ENCODE measurements around the gene FKBP6.
A peak's percentile ranks its signal among the peaks of the same experiment; 100 is the strongest.
"Not testable (repeated sequence)": the region's sequence is repeated elsewhere in the genome, so short reads cannot be mapped to it uniquely, and the experiment has no call there.

FKBP6 gene

DNA sequence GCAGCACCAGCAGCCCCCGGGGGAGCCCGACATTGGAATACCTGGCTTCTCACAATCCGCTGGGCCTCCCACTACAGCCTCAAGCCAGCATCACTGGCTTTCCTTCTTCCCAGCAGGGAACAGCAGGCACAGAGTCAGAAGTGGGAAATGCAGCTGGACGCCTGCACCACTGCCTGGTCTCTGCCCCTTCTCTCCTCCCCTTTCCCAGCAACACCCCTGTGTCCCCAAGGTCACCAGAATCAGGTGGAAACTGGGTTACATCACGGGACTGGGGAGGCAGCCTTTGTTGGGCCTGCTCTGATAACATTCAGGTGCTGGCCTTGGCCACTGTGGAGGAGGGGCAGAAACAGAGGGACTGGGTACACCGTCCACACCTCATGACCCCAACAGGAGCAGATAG lies 2.5 kb upstream of the FKBP6 start:
- DNase-seq = not testable (repeated sequence)

GRCh38 chr7:73327449-73327848 lies 512 bp upstream of the FKBP6 start:
- not testable (repeated sequence) for DNase-seq

DNA sequence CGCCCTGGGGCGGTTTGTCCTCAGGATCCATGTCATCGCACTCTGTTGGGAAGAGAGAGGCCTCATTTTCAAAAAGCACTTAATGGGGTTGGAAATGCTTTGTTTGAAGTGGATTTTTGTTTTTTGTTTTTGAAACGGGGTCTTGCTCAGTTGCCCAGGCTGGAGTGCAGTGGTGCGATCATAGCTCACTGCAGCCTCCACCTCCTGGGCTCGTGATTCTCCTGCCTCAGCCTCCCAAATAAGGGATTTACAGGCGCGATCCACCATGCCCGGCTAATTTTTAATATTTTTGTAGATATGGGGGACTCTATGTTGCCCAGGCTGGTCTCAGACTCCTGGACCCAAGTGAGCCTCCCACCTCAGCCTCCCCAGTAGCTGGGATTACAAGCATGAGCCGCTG lies 735 bp downstream of the FKBP6 start:
- DNase-seq = no peak

DNA sequence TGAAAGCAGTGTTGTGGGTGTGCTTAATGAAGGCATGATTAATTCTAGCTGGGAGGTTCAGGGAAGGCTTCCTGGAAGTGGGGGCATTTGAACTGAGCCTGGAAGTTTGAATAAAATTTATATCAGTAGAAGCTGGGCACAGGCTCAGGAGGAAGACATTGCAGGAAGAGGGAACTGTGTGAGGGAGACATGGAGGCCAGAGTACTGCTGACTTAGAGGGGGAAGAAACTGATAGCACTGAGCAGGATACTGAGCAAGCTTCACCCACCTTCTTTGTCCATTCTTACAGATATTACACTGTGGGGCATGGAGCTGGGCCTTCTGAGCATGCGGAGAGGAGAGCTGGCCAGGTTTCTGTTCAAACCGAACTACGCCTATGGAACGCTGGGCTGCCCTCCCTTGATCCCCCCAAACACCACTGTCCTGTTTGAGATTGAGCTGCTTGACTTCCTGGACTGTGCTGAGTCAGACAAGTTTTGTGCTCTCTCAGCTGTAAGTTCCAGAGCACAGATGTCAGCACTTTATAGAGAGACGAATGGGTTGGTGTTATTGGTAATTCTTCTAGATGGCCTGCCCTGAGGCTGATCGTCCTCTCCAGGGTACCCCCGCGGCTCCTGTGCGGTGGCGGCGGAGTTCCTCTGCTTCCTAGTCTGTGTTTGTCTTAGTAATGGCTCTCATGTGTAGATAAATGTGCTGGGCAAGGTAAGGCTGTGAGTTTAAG lies 2.1 kb downstream of the FKBP6 start:
- DNase-seq = no peak

DNA sequence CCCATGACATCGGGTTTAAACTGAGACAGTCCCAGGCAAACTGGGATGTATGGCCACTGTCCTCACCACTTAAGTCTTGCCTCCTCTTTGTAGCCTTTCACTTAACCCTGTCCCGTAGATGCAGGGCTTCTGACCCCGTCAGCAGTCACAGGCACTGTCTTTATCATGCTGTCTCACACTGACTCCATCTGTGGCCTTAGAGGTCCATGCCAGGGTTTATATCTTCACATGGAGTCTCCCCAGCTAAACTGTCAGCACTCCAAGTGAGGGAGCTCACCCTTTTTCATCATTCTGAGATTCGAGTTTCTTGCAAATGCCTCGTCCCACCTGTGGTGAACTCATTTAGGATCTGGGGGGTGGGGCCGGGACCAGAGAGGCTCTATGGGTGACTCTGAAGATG lies 2.8 kb downstream of the FKBP6 start:
- DNase-seq = no peak

- no peak for DNase-seq
These were observed 4.5 kb downstream of the FKBP6 start for GRCh38 chr7:73332447-73332846.

GRCh38 chr7:73338321-73338720 lies 10.4 kb downstream of the FKBP6 start:
- no peak for DNase-seq

DNA sequence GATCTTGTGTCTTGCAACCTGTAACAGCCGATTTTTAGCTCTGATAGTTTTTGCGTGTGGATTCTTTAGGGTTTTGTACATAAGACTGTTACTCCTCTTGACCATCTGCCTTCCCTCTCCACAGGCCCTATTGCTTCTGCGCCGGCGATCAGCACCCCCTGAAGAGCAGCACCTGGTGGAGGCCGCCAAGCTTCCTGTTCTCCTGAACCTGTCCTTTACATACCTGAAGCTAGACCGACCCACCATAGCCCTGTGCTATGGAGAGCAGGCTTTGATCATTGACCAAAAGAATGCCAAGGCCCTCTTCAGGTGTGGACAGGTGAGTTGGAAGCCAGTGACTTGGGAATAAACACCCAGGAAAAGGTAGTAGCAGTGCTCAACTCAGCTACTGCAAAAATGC lies 12.6 kb downstream of the FKBP6 start:
- no peak for DNase-seq

GRCh38 chr7:73341877-73342276 lies 13.9 kb downstream of the FKBP6 start:
- no peak for DNase-seq

DNA sequence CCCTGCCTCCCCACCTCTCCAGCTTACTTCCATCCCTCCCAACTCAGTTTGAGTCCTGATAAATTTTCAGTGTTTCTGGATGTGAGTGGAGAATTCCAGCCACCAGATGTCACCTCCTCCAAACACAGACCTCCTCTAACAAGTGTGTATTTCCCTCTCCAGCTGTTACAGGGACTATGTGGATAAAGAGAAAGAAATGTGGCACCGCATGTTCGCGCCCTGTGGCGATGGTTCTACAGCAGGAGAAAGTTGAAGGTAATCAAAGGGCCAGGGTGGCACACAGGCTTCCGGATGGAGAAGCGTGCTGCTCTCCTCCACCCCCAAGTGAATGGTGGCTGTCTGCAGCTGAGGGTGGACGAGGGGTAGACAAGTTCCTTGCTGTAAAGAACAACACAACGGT lies 14.7 kb downstream of the FKBP6 start:
- DNase-seq = peak; percentile 31

GRCh38 chr7:73343671-73344380 lies 15.9 kb downstream of the FKBP6 start:
- DNase-seq = peak; percentile 65

DNA sequence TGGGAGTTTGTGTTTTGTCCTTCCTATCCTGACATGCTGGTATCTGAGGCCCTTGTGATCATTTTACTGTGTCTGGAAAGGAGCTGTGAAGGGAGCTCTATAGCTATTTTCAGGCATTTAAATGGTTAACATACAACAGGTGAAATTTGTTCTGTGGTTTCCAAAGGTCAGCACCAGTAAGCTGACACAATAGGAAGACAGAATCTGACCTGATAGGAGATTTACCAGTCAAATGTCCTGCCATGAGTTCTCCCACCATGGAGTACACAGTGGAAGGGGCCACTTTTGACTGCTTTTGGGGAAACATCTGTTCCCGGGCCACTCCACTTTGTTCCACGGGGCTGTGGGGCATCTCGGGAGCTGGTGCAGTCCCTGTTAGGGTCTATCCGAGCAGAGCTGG lies 17.6 kb downstream of the FKBP6 start:
- no peak for DNase-seq

DNA sequence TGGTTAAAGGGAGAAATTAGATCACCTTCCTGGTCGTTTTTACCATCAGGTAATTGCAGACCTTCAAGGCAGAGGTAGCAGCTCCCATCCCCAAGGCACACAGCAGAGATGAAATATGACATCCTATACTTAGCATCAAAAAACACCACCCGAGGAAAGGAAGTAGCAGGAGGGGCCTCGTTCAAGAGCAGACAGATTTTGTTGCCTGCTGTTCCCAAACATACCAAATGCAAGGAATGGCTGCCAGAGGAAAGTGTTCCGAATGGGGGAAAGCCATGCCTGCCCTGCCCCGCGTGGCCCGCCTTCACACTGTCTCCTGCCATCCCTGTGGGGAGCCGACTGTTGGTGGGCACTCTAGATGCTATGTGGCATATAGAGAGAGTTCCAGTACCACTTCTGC lies 18.0 kb downstream of the FKBP6 start:
- DNase-seq = no peak

DNA sequence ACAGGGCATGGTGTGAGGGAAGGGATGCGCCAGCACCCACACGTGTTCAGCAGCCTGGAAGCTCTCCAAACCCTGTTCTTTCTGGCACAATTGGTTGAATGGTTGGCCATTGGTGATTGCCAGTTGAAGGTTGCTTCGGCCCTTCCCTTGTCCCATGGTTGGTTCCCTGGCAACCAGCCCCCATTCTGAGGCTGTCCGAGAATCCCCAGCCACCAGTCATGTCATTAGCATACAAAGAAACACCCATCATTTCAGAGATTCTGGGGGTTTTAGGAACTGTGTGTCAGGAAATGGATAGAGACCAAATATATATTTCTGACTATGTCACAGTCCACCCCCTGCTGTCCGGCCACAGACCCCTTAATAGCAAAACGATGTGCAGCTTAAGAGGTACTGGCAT lies 21.8 kb downstream of the FKBP6 start:
- no peak for DNase-seq

DNA sequence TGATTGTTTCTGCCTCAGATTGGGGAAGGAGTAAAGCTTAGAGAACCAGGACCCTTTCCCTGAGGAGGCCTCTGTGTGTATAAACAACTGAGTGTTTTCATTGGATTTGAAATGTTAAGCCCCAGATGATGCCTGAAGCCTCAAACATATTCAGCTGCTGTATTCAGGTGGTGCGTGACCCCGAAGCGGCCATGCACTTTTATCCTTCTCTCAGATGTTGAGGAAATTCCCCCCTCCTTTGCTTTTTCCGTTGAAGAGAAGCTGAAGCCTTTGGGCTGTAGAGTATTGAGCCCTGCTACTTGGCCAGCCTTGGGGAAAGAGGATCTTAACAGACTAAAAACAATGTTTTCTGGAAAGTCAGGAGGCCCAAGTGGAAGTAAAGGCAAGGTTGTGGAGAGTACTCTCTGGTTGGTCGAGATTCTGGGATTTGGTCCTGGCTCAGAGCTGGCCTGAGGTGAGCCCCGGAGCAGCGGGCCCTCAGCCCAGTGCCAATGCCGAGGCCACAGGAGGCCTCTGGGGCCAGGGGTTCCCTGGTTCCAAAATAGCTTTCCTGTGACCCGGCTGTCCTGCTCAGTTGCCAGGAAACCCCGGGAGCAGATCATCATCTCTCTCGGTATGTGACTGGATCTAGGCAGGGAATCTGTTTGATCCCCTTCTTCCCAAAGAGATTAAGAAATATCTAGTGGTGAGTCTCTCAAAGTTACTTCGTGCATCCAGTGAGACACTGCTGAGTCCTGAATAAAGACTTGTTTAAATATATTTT lies 22.5 kb downstream of the FKBP6 start:
- no peak for DNase-seq

DNA sequence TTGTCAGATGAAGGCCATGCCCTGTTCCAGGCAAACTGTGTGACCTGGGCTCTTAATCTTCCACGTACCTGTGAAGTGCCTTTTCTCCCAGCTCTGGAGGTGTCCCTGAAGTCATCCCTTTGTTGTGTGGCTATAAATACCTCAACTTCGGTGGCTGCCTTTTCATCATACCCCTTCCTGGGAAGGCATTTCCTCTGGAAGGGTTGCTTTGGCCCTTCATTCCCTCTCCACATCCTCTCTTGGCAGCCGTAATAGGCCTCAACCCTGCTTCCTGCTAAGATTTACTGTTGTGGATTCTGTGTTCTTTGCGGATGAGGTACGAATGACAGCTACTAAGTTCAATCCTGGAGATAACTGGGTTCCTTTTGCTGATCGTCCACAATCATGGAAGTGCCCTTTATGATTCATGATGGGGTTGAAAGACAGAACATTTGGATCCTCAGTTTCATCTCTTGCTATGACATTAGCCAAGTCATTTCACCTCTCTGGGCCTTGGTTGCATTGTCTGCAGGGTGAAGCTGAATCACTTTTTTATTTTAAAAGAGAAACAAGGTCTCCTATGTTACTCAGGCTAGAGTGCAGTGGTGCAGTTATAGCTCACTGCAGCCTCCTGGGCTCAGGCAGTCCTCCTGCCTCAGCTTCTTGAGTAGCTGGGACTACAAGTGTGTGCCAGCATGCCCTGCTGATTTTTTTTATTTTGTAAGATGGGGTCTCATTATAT lies 23.6 kb downstream of the FKBP6 start:
- DNase-seq = no peak

DNA sequence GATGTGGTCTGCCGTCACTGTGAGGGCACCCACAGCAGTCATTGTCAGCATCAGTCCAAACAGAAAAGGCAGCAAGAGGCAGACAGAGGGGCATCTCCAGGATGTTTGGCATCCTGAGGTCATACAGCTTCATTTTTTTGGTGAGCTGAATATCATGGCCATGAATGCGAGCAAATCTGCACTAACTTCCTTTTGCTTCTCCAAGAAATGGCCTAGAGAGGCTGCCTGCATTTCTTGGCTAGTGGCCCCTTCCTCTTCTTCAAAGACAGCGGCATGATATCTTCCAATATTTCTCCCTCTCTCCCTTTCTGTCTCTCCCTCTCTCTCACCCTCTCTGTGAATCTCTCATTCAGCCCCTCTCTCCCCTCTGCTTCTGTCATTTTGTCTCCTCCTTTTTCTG lies 24.8 kb downstream of the FKBP6 start:
- DNase-seq = no peak

DNA sequence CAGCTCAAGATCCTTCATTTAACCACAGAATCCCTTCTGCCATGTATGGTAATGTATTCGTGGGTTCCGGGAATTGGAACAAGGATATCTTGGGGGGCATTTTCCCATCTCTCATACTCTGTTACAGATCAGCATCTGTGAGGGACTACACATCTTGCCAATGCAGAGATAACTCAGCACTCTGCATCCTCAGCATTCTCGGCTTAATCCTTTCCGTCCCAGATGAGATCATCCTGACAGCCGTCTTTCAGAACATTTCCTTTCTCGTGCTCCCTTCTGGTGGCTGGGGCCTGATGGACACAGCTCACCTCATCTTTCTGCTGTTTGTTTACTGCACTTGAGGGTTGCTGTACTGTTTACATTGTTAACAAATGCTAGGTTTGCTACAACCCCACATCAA lies 25.3 kb downstream of the FKBP6 start:
- DNase-seq = no peak

GRCh38 chr7:73354196-73354595 lies 26.2 kb downstream of the FKBP6 start:
- no peak for DNase-seq

DNA sequence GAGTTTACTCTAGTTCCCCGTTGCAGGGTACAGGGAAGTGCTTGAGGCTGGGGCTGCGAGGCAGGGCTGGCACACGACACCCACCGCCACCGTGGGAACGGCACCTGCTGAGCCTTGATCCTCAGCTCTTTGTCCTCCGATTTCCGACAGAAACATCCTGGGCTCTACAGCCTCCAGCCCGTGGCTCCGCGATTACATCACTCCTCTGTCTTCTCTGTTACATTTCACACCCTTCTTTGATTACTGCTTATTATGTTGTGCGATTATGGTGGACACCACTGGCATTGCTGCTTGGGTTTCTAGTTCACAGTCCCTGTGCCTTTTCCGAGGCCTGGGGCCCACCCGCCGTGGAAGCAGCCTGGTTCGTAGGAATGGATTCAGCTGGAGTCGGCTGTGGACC lies 26.9 kb downstream of the FKBP6 start:
- DNase-seq = no peak

GRCh38 chr7:73356159-73356558 lies 28.2 kb downstream of the FKBP6 start:
- no peak for DNase-seq

- no peak for DNase-seq
These were observed 30.8 kb downstream of the FKBP6 start for GRCh38 chr7:73358590-73359275.

DNA sequence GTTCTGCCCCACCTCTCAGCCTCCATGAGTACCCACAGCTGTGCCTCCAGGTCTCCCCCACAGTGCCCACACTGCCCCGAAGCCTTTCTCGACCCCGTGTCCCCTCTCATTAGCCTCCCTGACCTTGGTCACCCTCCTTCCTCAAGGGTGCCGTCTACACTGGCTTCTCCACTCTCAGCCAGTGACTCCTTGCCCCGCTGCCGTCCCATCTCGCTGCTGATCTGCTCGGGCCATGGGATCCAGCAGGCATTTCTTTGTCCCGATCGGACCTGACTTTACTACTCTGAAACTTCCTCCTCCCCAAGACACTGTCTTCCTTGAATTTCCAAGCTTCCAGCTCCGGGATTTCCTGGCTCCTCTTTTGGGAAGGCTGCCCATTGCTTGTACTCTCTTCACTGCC lies 31.3 kb downstream of the FKBP6 start:
- no peak for DNase-seq
